GM21381 (cell line): ENCODE results near the gene CREBZF.

ENCODE experiments used
- ATAC-seq: cut with Tn5 transposase; IDR thresholded peaks from one replicate; pipeline ENCODE4 v1.9.1; 2021; ENCODE audit warnings: mild to moderate bottlenecking, moderate library complexity; ENCODE audit not compliant: unreplicated experiment

The CREBZF gene, protein sequence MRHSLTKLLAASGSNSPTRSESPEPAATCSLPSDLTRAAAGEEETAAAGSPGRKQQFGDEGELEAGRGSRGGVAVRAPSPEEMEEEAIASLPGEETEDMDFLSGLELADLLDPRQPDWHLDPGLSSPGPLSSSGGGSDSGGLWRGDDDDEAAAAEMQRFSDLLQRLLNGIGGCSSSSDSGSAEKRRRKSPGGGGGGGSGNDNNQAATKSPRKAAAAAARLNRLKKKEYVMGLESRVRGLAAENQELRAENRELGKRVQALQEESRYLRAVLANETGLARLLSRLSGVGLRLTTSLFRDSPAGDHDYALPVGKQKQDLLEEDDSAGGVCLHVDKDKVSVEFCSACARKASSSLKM

DNA sequence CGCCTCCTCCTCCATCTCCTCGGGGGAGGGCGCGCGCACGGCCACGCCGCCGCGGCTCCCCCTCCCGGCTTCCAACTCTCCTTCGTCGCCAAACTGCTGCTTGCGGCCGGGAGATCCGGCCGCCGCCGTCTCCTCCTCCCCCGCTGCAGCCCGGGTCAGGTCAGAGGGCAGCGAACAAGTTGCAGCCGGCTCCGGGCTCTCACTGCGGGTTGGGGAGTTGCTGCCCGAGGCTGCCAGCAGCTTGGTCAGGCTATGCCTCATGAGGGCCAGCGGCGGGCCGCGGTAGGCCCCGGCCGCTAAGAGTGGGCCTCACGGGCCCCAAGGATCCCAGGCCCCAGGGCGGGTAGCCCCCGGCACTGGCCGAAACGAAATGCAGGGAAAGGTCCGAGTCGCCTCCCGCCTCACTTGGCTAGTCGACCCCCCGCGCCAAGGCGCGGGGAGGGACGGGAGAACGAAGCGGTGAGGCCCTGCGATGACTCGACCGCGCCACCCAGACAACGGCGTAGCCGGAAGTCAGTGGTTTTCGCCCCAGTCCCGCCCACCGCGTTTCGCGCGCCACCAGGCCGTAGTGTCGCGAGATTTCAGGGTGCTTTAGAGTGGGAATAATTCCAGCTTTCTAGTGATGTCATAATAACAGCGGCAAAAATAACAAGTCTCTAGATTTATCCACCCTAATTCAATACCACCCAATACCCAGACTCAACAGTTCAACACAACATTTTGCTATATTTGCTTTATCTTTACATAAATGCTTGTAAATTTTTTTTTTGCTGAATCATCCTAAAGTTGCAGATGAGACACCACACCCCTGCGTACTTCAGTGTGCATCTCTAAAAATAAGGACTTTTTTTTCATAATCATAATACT lies at the start of gene CREBZF:
Gene CREBZF (minus strand): TSS at position 515 of the 867 bp plus-strand sequence. CDS start 254 bp downstream, at position 261.
- ATAC-seq = peak; percentile 89

DNA sequence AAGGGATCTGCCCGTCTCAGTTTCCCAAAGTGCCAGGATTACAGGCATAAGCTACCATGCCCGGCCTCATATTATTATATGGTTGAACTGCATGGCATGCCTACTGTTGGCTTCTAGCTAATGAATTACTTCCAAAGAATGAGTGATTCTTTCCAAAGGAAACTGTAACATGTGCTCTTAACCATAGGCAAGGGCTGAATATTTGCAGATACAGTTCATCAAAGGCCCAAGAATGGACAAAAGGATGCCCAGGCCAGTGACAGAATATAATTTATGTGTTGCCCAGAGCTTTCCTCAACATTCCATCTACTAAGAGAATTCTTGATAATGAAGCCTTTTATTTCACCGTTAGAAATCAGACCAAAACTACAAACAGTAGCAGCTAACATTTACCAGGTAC lies 48.0 kb upstream of the CREBZF start:
- no peak for ATAC-seq

DNA sequence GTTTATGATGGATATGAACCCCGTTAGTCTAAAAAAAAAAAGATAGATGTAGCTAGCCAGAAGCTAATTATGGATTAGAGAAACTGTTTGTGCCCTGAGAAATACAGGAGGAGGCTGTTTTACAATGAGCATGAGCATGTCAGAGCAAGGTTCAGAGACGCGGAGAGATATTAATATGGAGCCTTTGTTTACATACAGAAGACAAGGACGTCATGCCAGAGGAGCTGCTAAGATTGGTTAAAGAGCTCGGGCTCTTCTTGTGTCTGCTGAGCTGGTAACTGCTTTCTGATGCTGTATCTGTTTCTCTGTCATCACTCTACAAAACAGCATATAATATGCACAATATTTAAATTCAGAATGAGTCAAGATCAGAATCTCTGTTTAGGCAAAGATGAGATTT lies 46.0 kb upstream of the CREBZF start:
- ATAC-seq = no peak

DNA sequence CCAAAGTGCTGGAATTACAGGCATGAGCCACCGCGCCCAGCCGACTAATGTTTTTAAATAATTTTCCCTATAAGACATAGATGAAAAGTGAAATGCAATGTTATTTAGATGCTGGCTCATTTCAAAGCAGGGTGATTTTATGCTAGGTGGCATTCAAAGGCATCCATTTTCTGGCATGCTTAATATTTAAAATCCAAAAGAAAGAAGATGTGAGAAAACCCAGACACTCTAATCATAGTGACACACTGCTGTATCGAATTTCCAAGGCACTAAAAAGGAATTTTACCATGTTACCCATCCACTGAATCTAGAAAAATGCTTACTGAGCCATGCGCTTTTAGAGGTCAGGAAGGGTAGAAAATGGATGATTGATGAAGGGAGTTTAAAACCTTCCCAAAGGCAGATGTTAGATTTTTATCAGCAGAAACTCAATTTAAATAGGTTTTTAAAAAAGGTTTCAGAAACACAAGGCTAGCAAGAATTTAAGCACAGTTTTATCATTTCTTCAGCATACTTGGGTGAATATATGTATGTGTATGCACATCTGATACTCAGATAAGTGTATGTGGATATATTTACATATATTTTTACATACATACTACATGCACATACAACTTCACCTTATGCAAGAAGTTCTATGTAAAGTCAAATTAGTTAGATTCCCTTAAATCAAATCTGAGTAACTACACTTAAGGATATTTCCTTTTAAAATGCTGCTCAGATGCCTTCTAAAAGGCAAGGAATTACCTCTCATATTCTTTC lies 45.2 kb upstream of the CREBZF start:
- ATAC-seq = no peak

DNA sequence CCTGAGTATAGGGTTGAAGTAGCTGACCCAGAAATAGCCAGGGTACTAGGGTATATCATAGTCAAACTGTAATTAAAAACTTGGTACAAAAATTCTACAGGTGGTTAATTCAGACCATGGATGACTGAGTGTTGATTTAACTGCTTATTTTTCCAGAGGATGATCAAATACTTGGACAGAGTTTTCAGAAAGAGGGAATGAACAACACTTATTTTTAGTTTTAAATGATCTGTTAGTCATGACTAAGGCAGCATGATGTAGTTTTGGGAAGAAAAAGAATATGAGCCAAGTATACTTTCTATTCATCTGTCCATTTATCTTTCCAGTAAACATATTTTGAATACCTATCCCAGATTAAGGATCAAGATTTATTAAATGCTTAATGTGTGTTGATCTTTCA lies 40.9 kb upstream of the CREBZF start:
- ATAC-seq = no peak

DNA sequence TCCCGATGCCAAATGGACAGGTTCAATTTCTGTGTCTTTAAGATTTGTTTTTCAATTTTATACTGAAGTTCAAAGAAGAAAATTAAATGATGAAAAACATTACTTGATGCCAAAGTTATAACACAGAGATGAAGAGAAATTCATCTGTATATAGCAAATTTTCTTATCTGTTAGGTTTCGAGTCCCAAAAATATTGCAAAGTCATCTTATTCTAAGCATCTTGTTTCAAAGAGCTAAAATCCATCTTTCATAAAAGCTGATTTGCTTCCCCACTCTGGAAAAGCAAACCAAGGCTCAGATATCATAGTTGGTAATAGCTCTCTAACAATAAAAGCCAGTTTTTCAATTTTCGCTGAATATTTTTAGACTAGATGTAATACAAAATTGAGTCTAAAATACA lies 40.0 kb upstream of the CREBZF start:
- no peak for ATAC-seq

DNA sequence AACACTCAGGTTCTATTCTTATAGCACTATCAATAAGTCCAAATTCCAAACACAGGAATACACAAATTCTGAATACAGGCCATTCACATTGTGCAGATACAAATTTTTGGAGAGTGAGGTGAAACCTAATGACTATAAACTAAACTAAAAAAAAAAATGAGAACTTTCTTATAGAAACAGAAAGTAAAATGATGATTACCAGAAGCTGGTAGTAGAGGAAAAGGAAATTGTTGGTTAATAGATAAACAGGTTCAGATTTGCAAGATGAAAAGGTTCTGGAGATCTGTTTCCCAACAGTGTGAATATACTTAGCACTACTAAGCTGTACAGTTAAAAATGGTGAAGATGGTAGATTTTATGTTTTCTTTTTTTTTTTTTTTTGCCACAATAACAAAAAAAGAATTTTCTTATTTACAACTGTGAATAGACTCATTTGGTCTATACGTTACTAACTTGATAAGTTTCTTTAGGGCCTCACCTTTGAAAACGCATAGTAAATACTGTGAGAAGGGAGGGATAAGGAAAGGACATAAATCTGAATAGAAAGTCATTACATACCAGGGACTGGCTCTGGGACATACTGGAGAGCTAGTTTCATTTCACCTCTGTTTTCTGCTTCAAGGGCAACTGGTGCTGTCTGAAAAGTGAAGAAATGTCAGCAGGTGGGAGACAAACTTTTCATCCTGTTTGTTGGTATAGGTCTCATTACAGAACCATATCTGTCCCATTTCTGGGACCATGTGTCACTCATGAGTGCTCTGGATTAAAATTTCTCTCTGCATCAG lies 35.2 kb upstream of the CREBZF start:
- peak; percentile 89 for ATAC-seq

DNA sequence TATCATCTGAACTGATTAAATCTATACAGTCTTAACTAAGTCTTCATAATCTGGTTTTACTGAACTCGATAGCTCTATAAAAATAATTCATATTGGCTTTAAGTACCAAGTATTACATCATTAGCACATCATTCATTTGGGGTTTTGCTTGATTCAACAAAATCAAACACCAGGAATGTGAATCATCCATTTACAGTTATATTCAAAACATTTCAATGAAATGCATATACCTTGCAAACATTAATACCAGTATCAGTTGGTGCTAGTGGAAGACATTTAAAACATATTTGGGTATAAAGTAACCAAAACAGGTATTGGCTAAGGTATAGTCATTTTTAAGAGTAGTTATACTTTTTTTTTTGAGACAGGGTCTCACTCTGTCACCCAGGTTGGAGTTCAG lies 33.3 kb upstream of the CREBZF start:
- no peak for ATAC-seq

DNA sequence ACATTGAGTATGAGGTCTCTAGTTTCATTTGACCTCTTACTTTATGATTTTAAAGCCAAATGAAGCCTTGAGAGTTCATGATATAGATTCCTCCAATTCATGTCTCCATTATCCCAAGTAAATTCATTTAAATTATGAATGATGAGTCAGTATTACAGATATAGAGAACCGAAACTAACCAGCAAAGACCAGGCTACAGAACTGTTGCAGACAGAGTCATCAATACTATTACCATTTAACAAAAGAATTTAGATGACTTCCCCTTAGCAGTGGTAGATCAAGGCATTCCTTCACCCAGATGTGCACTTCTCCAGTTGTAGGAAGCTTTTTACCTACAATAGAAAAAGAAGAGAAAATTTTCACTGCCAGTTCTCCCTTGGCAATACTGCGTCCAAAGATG lies 32.8 kb upstream of the CREBZF start:
- no peak for ATAC-seq

DNA sequence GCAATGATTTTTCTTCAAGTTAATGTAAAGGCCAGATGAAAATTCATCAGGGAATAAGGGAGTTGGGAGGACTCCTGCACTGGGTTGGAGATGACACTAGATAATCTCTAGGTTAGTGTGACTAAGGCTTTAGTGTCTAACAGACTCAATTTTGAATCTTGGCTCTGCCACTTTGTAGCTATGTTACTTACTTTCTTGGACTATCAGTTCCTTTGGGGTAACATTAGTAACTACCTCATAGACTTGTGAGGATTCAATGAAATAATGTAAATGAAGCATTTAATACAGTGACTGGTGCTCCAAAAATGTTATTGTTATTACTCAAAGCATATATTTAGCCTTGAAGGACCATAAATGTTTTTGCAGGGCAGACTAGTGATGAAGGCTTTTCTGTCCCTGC lies 30.6 kb upstream of the CREBZF start:
- ATAC-seq = no peak

DNA sequence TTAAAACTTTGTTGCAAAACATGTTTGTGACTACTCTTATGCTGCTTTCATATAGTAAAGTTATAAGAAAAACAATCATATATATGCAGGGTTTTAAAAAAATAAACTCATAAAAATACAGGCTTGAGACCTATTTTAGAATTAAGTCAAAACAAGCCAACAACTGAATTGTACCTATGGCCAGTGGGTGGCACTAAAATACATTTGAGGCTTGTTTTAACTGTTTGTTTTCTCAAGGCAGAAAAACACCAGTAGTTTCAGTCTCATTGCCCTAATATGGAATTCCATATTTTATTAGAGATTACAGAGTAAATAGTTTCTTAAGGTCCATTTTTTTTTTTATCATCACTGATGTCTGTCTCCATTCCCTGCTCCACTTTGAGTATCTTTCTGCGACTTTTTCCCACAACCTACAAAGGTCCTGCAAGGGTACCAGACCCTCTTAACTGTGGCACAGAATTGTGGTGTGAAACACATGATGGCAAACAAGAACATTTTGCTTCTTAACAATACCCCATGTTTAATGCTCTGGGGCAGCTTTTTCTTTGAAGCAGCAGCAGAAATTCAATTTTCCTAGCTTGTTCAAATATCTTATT lies 29.6 kb upstream of the CREBZF start:
- ATAC-seq = no peak

DNA sequence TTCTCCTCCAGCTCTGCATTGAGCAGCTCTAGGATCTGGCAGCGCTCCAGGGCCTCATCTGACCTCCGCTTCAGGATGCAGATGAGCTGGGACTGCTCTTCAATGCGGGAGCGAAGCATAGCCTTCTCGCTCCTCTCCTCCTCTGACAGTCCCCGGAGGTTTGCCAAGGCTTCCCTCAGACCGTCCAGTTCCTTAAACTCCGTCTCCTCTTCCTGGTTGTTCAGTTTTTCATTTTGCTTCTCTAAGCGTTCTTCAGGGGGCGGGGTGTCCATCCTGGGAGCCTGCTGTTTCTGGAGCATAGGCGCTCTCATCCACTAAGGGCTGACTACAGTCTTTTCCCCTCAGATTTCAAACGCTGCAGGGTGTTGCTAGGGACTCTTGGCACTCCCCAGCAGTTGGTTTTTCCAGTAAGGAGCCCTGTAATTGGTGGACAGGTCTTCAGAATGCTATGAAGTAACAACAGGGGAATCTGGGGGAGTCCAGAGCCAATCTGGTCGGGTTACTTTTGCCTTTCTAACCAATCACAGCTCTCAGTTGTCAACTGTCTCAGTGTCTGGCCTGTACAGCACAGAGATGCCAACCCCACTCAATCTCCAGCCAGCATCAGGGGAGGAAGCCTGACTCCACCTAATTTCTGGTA lies 21.0 kb upstream of the CREBZF start, which contains the start of gene CCDC89:
Gene CCDC89 (minus strand): TSS at position 376 of the 640 bp plus-strand sequence. CDS start 65 bp downstream, at position 311.
- ATAC-seq = no peak

DNA sequence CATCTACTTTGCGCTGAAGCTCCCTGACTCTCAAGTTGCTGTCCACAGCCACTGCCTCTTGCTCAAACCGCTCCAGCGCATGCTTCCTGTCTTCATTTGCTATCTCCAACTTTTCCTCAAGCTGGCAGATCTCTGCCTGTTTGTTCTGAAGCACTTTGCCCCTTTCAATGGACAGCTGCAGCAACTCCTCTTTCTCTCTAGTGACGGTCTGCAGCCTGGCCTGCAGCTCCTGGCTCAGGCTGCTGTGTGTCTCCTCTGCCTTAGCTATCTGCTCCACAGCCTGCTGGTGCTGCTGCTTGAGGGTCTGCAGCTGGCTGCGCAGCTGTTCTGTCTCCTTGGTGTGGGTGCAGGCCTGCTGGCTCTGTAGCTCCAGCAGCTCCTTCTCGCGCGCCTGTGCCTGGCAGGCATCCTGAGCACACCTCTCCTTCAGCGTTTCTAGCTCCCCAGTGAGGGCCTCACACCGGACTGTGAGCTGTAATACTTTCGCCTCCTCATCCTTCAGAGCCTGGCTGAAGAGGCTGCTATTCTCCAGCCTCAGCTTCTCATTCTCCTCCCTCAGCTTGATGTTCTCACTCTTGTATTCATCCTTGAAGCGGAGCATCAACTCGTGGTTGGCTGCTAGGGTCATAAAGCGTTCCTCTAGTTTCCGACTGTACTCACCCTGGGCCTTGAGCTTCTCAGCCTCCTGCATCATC lies 20.3 kb upstream of the CREBZF start:
- no peak for ATAC-seq

DNA sequence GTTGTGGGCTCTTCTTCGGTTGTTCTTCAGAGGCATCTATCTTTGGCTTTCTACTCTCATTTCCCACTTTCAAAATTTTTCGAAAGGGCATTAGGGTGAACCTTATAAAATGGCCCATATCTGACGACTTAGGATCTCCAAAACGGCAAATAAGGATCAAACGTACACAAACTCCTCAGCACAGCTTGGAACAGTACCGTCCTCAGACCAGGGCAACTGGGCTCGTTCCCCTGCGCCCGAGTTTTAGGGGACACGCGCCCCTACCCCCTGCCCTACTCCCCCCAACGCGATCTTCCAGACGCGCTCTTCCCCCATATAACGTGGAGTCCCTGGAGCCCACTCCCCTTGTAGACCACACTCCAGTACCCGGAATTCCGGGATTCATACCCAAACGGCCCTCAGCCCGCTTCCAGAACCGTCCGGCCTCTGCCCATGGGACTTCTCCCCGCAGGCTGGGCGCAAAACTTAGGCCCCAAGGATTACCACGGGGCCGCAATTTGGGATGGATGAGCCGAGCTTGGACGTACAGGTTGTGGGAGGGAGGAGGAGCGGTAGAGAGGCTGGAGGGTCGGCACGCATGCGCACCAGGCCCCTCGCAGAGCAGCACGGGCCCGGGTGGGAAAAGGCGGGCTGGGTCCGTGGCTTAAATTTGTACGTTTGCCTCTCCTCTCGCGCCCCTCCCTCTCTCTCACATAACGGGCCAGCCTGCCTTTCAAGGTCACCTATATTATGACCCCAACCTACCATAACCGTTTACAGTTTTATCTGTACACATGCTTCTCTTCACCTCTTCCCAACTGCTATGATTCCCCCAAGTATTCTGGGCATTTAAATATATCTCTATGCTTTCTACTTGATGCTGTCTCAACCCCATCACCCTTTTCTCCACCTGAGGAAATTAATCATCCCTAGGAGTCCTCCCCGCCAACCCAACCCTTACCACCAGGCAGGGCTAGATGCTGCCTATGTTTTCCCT lies 17.7 kb upstream of the CREBZF start:
- ATAC-seq = peak; percentile 56

DNA sequence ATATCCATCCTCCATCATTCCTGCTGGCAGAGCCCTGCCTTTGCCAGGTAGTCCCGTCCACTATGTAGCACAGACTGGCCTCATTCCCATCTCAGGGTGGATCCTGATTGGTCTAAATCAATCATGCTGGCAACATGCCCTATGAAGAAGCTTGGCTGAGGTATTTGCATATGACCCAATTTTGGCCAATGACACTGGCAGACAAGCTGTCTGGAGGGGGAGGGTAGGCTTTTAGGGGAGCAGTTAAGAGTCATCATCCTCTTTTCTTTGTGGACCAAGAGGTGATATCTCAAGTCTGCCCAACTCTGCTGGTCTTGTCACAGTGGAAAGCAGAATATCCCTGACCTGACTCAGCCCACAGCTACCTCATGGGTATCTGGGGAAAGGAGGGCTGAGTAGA lies 16.0 kb upstream of the CREBZF start:
- no peak for ATAC-seq

DNA sequence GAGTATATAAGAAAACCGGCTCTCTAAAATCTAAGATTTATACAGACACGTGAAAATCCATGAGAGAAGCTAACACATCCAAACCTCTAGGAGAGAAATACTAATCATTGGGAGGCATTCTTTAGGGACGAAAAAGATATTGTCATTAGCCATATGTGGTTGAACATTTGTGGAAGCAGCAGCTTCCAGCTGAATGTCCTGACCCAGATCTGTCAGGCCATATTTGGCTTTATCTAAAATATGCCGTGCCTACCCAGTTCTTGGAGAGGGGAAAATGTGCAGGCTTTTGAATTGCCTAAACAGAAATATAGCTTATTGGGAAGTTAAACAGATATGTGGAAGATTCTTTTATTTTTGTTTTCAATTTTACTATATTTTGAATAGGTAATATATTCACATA lies 14.6 kb upstream of the CREBZF start:
- ATAC-seq = no peak

DNA sequence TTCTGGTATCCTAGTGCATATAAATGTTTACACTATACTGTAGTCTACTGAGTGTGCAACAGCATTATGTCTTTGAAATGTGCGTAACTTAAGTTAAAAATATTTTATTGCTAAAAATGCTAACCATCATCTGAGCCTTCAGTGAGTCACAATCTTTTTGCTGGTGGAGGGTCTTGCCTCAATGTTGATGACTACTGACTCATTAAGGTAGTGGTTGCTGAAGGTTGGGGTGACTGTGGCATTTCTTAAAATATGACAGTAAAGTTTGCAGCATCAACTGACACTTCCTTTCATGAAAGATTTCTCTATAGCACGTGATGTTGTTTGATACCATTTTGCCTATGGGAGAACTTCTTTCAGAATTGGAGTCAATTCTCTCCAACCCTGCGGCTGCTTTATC lies 8.5 kb upstream of the CREBZF start:
- no peak for ATAC-seq
